BE2C (cell line): ENCODE measurements around the gene TULP1.
A peak's percentile ranks its signal among the peaks of the same experiment; 100 is the strongest.

Experiments
- DNase-seq: peaks from one replicate; pipeline ENCODE4 v3.0.0-alpha.2; 2020
- H3K27me3 ChIP-seq: fragments of 250-450 bp; sonication (Bioruptor Pico); 2 replicates; pipeline ENCODE4 v1.5.1; 2020; ENCODE audit warnings: mild to moderate bottlenecking
- H3K36me3 ChIP-seq: fragments of 250-450 bp; sonication (Bioruptor Pico); 2 replicates; pipeline ENCODE4 v1.5.1; 2020; ENCODE audit warnings: mild to moderate bottlenecking
- H3K4me1 ChIP-seq: fragments of 250-450 bp; sonication (Bioruptor Pico); 2 replicates; pipeline ENCODE4 v1.5.1; 2020
- H3K4me3 ChIP-seq: 2 replicates; pipeline ENCODE4 v1.5.1; 2011; ENCODE audit warnings: low read depth, low read length
- H3K9me3 ChIP-seq: fragments of 250-450 bp; sonication (Bioruptor Pico); 2 replicates; pipeline ENCODE4 v1.5.1; 2020
- CTCF ChIP-seq: IDR thresholded peaks from 2 replicates; pipeline ENCODE4 v1.5.1; 2012; ENCODE audit warnings: mild to moderate bottlenecking, low read depth, low read length

The TULP1 gene

DNA sequence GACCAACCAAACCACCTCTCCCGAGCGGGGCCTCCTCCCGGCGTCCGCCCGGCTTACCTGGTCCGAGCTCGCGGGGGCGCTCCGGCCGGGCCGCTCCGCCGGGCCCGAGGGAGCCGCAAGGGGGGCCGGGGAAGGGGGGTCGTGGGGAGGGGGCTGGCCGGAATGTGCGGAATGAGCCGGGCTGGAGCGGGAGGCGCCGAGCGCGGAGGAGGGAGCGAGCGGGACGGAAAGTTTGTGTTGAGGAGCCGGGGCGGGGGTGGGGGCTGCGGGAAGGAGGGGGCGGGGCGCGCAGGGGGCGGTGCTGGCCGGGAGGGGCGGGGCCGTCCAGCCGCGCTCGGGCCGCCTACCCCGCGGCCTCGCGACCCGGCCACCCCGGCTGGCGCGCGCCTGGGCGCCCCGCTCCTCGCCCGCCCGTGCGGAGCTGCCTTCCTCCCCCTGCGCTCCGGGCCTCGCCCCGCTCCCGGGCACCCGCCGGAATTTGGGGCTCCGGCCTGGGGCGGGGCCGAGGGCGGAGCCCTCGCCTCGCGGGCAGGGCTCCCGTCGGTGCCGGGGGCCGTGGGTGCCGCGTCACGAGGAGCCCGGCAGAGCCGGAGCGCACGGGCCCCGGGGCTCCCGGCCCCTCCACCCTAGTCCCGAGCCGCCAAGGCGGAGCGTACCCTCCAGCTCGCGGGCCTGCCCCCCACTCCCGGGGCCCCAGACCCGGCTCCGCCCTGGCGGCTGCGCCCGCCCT lies 15.7 kb downstream of the TULP1 start, which contains the start of gene TEAD3:
Gene TEAD3, minus strand, starts transcription at position 239 of the 730 bp plus-strand sequence.
- H3K4me1 ChIP-seq: peaks cover 23% of the 10 kb centered on the region
- H3K36me3 ChIP-seq: no peaks in the 10 kb centered on the region
- H3K4me3 ChIP-seq: peak within 1 kb of the TSS; percentile 70
- TF ChIP-seq CTCF: no peak
- H3K9me3 ChIP-seq: no peaks in the 10 kb centered on the region
- no peaks in the 10 kb centered on the region for H3K27me3 ChIP-seq
- DNase-seq: peak; percentile 61

DNA sequence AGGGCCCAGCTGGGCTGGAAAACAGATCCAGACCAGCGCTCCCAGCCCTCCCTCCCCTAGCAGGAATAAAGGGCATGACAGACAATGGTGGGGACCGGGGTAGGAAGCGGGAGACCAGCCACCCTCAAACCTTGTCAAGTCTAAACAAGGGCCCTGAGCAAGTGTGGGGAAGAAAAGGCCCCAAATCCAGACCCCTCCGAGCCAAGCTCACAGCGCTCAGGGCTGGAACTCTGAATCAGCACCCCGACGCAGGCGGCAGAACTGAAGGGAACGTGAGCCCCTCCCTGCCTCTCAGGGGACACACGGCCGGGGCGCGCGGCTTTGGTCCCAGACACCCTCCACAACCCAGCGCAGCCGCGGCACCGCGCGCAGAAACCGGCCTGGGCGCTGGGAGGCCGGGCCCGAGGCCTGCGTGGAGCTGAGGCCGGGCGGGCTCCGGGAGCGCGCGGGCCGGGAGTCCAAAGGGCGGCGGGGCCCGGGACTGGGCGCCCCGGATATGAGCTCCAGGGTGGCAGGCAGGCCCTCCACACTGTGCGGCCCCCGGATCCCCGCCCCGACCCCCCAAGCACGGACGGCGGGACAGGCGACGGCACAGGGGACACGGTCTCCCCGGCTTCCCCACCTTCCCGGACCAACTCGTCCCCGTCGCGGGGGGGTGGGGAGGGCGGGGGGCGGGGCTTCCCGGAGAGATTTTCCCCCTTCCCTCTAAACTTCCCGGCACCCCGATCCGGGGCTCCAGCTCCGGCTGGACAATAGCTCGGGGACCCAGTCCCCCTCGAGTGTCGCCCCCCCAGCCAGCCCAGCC lies 16.5 kb downstream of the TULP1 start:
- Histone ChIP-seq H3K27me3 (no peaks in the 10 kb centered on the region), H3K4me1 (peaks cover 31% of the 10 kb centered on the region)

GRCh38 chr6:35495258-35496035 lies 17.2 kb downstream of the TULP1 start:
- Histone ChIP-seq H3K9me3 (no peaks in the 10 kb centered on the region), H3K27me3 (no peaks in the 10 kb centered on the region), H3K36me3 (no peaks in the 10 kb centered on the region), H3K4me3 (peak overlapping the region; percentile 60; the same call in 1 of the 2 replicates), H3K4me1 (peaks cover 35% of the 10 kb centered on the region)
- no peak for DNase-seq
- no peak for TF ChIP-seq CTCF

More for the DNA sequence above, 16.5 kb downstream of the TULP1 start:
- no peaks in the 10 kb centered on the region for H3K36me3 ChIP-seq
- H3K9me3 ChIP-seq: no peaks in the 10 kb centered on the region
- no peak for DNase-seq
- H3K4me3 ChIP-seq: peak overlapping the region; percentile 60
- TF ChIP-seq CTCF: no peak

- H3K9me3 ChIP-seq: no peaks in the 10 kb centered on the region
- H3K4me1 ChIP-seq: peaks cover 37% of the 10 kb centered on the region
- H3K36me3 ChIP-seq: no peaks in the 10 kb centered on the region
- no peak overlapping the region for H3K4me3 ChIP-seq
- H3K27me3 ChIP-seq: no peaks in the 10 kb centered on the region
- no peak for DNase-seq
- TF ChIP-seq CTCF: no peak
These were observed 18.5 kb downstream of the TULP1 start for GRCh38 chr6:35494161-35494563.

DNA sequence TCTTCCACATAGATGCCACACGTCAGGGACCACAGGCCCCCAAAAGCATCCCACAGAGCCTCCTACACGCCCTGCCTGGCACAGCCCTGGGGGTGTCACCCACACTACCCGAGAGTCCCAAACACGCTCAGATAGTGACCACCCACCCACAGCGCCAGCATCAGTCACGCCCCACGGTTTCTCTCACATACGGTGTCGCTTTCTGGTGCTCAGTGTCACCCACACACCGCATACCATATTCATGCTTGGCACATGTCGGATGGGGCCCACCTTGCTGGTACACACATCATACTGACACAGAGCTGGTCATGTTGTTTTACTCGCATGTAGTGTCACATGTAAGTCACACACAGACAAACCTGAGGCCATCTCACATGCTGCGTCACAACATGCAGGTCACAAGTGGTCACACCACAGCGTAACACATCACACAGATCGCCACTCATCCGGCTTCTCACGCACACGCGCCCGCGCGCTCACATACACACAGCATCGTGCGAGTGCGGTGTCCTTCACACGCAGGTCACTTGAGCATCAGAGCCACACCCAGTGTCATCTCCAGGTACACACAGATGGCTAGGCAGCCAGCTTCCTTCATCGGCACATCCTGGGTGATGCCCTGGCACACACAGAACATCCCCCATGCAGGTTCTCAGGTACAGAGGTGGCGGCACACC lies 19.3 kb downstream of the TULP1 start:
- H3K9me3 ChIP-seq: no peaks in the 10 kb centered on the region
- DNase-seq: no peak
- peaks cover 37% of the 10 kb centered on the region for H3K4me1 ChIP-seq
- H3K36me3 ChIP-seq: no peaks in the 10 kb centered on the region
- H3K27me3 ChIP-seq: no peaks in the 10 kb centered on the region
- H3K4me3 ChIP-seq: no peak overlapping the region
- no peak for TF ChIP-seq CTCF
